SK-N-SH treated with all-trans-retinoic acid at 6 μM for 48 hours (cell line): ENCODE data around the gene KANTR.

ENCODE experiments used
- ATAC-seq: fragments of 200-7000 bp; cut with Tn5 transposase; 3 replicates; pipeline ENCODE4 v1.9.1; 2020; ENCODE audit warnings: mild to moderate bottlenecking, moderate library complexity
- ARNTL ChIP-seq: fragments of 450-650 bp; formaldehyde crosslinking; IDR thresholded peaks from 2 replicates; pipeline ENCODE4 v1.5.0; 2020; ENCODE audit warnings: low read depth, mild to moderate bottlenecking, moderate library complexity, borderline replicate concordance
- BACH2 ChIP-seq: fragments of 250-450 bp; sonication (Bioruptor Pico); IDR thresholded peaks from 2 replicates; pipeline ENCODE4 v1.9.0; 2021; ENCODE audit warnings: mild to moderate bottlenecking, borderline replicate concordance
- CSDC2 ChIP-seq: fragments of 250-450 bp; sonication (Bioruptor Pico); IDR thresholded peaks from 2 replicates; pipeline ENCODE4 v1.5.0; 2020; ENCODE audit warnings: mild to moderate bottlenecking, moderate library complexity
- ESRRG ChIP-seq: fragments of 250-450 bp; sonication (Bioruptor Pico); IDR thresholded peaks from 2 replicates; pipeline ENCODE4 v1.6.1; 2021; ENCODE audit warnings: mild to moderate bottlenecking
- GLIS3 ChIP-seq: fragments of 250-450 bp; sonication (Bioruptor Pico); IDR thresholded peaks from 2 replicates; pipeline ENCODE4 v1.5.0; 2020; ENCODE audit warnings: mild to moderate bottlenecking, moderate library complexity
- ISL1 ChIP-seq: fragments of 250-450 bp; sonication (Bioruptor Pico); IDR thresholded peaks from 2 replicates; pipeline ENCODE4 v2.1.2; 2022; ENCODE audit warnings: mild to moderate bottlenecking, moderate library complexity
- OSR1 ChIP-seq: fragments of 250-450 bp; sonication (Bioruptor Pico); IDR thresholded peaks from 2 replicates; pipeline ENCODE4 v1.8.0; 2022; ENCODE audit warnings: moderate library complexity, mild to moderate bottlenecking, inconsistent platforms
- PPARA ChIP-seq: fragments of 250-450 bp; sonication (Bioruptor Pico); IDR thresholded peaks from 2 replicates; pipeline ENCODE4 v1.5.0; 2020; ENCODE audit warnings: mild to moderate bottlenecking, borderline replicate concordance
- RARB ChIP-seq: fragments of 250-450 bp; sonication (Bioruptor Pico); IDR thresholded peaks from 2 replicates; pipeline ENCODE4 v1.8.0; 2021; ENCODE audit warnings: mild to moderate bottlenecking, moderate library complexity
- SNAI2 ChIP-seq: fragments of 250-450 bp; sonication (Bioruptor Pico); IDR thresholded peaks from 2 replicates; pipeline ENCODE4 v1.5.0; 2020; ENCODE audit warnings: mild to moderate bottlenecking, moderate library complexity
- TCF4 ChIP-seq: fragments of 250-450 bp; sonication (Bioruptor Pico); IDR thresholded peaks from 2 replicates; pipeline ENCODE4 v1.8.0; 2021; ENCODE audit warnings: mild to moderate bottlenecking, moderate library complexity, borderline replicate concordance
- TOX ChIP-seq: fragments of 250-450 bp; sonication (Bioruptor Pico); IDR thresholded peaks from 2 replicates; pipeline ENCODE4 v1.8.0; 2021; ENCODE audit warnings: mild to moderate bottlenecking, moderate library complexity, borderline replicate concordance
- ZC3H10 ChIP-seq: fragments of 250-450 bp; sonication (Bioruptor Pico); IDR thresholded peaks from 2 replicates; pipeline ENCODE4 v1.5.1; 2021; ENCODE audit warnings: mild to moderate bottlenecking, moderate library complexity
- ZNF565 ChIP-seq: fragments of 450-650 bp; formaldehyde crosslinking; conservative IDR thresholded peaks from 2 replicates; pipeline ENCODE4 v1.5.0; 2020; ENCODE audit warnings: low read depth, mild to moderate bottlenecking, moderate library complexity
- ZNF70 ChIP-seq: fragments of 450-650 bp; formaldehyde crosslinking; IDR thresholded peaks from 2 replicates; pipeline ENCODE4 v1.5.0; 2020; ENCODE audit warnings: mild to moderate bottlenecking, moderate library complexity
- ZNF8 ChIP-seq: fragments of 450-650 bp; formaldehyde crosslinking; IDR thresholded peaks from 2 replicates; pipeline ENCODE4 v1.5.0; 2020; ENCODE audit warnings: mild to moderate bottlenecking, moderate library complexity
- TF ChIP-seq, protein P1 (sequence below): fragments of 250-450 bp; sonication (Bioruptor Pico); IDR thresholded peaks from 2 replicates; pipeline ENCODE4 v1.8.0; 2021; ENCODE audit warnings: low read depth, mild to moderate bottlenecking, moderate library complexity, borderline replicate concordance
- TF ChIP-seq, protein P2 (sequence below): fragments of 250-450 bp; sonication (Bioruptor Pico); IDR thresholded peaks from 2 replicates; pipeline ENCODE4 v1.5.0; 2020; ENCODE audit warnings: mild to moderate bottlenecking, moderate library complexity
- TF ChIP-seq, protein P3 (sequence below): fragments of 250-450 bp; sonication (Bioruptor Pico); IDR thresholded peaks from 2 replicates; pipeline ENCODE4 v1.8.0; 2020; ENCODE audit warnings: mild to moderate bottlenecking, moderate library complexity, borderline replicate concordance
- TF ChIP-seq, protein P4 (sequence below): fragments of 250-450 bp; sonication (Bioruptor Pico); IDR thresholded peaks from 2 replicates; pipeline ENCODE4 v1.5.1; 2021; ENCODE audit warnings: mild to moderate bottlenecking, moderate library complexity

The KANTR gene

DNA sequence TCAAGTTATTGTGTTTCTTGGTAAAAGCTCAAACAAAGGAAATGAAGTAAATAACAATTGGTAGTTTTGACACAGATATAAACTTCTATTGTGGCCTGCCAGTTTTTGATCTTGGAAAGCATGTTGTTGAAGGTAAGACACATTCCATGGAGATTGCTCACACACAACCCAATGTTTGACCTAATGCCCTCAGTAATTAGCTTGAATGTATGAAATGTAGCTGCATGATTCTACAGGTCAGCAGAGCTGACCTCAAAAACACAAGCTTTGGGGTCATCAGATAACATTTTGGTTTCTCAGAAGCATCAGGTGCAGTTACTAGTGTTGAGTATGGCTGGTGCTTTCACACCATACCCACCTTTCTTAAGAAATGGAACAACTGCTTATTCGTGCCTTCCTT is 28.8 kb upstream of the KANTR start:
- ATAC-seq: no peak
- TF ChIP-seq ESRRG (CRISPR knock-in tag): no peak
- TF ChIP-seq SNAI2 (CRISPR knock-in tag): no peak
- no peak for TF ChIP-seq ISL1 (CRISPR knock-in tag)
- TF ChIP-seq, protein P1, sequence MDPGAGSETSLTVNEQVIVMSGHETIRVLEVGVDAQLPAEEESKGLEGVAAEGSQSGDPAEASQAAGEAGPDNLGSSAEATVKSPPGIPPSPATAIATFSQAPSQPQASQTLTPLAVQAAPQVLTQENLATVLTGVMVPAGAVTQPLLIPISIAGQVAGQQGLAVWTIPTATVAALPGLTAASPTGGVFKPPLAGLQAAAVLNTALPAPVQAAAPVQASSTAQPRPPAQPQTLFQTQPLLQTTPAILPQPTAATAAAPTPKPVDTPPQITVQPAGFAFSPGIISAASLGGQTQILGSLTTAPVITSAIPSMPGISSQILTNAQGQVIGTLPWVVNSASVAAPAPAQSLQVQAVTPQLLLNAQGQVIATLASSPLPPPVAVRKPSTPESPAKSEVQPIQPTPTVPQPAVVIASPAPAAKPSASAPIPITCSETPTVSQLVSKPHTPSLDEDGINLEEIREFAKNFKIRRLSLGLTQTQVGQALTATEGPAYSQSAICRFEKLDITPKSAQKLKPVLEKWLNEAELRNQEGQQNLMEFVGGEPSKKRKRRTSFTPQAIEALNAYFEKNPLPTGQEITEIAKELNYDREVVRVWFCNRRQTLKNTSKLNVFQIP (CRISPR knock-in tag): no peak
- no peak for TF ChIP-seq OSR1 (CRISPR knock-in tag)
- TF ChIP-seq, protein P2, sequence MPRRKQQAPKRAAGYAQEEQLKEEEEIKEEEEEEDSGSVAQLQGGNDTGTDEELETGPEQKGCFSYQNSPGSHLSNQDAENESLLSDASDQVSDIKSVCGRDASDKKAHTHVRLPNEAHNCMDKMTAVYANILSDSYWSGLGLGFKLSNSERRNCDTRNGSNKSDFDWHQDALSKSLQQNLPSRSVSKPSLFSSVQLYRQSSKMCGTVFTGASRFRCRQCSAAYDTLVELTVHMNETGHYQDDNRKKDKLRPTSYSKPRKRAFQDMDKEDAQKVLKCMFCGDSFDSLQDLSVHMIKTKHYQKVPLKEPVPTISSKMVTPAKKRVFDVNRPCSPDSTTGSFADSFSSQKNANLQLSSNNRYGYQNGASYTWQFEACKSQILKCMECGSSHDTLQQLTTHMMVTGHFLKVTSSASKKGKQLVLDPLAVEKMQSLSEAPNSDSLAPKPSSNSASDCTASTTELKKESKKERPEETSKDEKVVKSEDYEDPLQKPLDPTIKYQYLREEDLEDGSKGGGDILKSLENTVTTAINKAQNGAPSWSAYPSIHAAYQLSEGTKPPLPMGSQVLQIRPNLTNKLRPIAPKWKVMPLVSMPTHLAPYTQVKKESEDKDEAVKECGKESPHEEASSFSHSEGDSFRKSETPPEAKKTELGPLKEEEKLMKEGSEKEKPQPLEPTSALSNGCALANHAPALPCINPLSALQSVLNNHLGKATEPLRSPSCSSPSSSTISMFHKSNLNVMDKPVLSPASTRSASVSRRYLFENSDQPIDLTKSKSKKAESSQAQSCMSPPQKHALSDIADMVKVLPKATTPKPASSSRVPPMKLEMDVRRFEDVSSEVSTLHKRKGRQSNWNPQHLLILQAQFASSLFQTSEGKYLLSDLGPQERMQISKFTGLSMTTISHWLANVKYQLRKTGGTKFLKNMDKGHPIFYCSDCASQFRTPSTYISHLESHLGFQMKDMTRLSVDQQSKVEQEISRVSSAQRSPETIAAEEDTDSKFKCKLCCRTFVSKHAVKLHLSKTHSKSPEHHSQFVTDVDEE (CRISPR knock-in tag): no peak
- no peak for TF ChIP-seq ZNF8
- no peak for TF ChIP-seq RARB (CRISPR knock-in tag)

DNA sequence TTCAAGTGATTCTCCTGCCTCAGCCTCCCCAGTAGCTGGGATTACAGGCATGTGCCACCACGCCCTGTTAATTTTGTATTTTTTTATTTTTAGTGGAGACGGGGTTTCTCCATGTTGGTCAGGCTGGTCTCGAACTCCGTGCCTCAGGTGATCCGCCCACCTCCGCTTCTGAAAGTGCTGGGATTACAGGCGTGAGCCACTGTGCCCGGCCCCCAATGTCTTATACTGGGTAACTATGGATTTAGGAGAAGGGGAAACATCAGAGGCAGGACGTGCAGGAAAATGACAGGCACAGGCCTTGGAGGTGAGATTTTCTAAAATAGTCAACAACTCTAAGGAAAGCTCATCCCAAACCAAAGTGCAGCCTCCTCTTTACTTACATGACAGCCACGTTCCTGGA is 22.9 kb upstream of the KANTR start:
- no peak for TF ChIP-seq BACH2
- TF ChIP-seq ZNF565 (CRISPR knock-in tag): no peak
- TF ChIP-seq RARB (CRISPR knock-in tag): no peak
- TF ChIP-seq TOX (CRISPR knock-in tag): no peak
- no peak for TF ChIP-seq OSR1 (CRISPR knock-in tag)
- TF ChIP-seq, protein P1 (CRISPR knock-in tag): no peak
- TF ChIP-seq SNAI2 (CRISPR knock-in tag): no peak
- TF ChIP-seq, protein P3, sequence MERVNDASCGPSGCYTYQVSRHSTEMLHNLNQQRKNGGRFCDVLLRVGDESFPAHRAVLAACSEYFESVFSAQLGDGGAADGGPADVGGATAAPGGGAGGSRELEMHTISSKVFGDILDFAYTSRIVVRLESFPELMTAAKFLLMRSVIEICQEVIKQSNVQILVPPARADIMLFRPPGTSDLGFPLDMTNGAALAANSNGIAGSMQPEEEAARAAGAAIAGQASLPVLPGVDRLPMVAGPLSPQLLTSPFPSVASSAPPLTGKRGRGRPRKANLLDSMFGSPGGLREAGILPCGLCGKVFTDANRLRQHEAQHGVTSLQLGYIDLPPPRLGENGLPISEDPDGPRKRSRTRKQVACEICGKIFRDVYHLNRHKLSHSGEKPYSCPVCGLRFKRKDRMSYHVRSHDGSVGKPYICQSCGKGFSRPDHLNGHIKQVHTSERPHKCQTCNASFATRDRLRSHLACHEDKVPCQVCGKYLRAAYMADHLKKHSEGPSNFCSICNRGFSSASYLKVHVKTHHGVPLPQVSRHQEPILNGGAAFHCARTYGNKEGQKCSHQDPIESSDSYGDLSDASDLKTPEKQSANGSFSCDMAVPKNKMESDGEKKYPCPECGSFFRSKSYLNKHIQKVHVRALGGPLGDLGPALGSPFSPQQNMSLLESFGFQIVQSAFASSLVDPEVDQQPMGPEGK (CRISPR knock-in tag): no peak
- no peak for TF ChIP-seq ZNF70 (CRISPR knock-in tag)
- no peak for TF ChIP-seq CSDC2 (CRISPR knock-in tag)
- TF ChIP-seq GLIS3 (CRISPR knock-in tag): no peak
- TF ChIP-seq ISL1 (CRISPR knock-in tag): no peak
- TF ChIP-seq TCF4: no peak
- TF ChIP-seq PPARA (CRISPR knock-in tag): no peak
- TF ChIP-seq ARNTL (CRISPR knock-in tag): no peak
- TF ChIP-seq ZNF8: no peak
- TF ChIP-seq, protein P2 (CRISPR knock-in tag): no peak
- no peak for TF ChIP-seq ESRRG (CRISPR knock-in tag)
- TF ChIP-seq ZC3H10 (CRISPR knock-in tag): no peak
- TF ChIP-seq, protein P4, sequence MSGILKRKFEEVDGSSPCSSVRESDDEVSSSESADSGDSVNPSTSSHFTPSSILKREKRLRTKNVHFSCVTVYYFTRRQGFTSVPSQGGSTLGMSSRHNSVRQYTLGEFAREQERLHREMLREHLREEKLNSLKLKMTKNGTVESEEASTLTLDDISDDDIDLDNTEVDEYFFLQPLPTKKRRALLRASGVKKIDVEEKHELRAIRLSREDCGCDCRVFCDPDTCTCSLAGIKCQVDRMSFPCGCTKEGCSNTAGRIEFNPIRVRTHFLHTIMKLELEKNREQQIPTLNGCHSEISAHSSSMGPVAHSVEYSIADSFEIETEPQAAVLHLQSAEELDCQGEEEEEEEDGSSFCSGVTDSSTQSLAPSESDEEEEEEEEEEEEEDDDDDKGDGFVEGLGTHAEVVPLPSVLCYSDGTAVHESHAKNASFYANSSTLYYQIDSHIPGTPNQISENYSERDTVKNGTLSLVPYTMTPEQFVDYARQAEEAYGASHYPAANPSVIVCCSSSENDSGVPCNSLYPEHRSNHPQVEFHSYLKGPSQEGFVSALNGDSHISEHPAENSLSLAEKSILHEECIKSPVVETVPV (CRISPR knock-in tag): no peak
- TF ChIP-seq, all 23 proteins: peak for 0
- ATAC-seq: no peak
